Stimulated activated naive CD8-positive, alpha-beta T cell treated with anti-CD3 and anti-CD28 coated beads, Interleukin-15, Interleukin-2, amounts not matched to agents 100 ng/mL and 50 ng/mL, for 24 hours (primary cell): ENCODE data around the gene OTOP2.

Source experiments
- H3K27ac Mint-ChIP-seq: one replicate; pipeline ENCODE4 v1.8.0; 2021; ENCODE audit warnings: mild to moderate bottlenecking, mixed read lengths
- H3K27me3 Mint-ChIP-seq: one replicate; pipeline ENCODE4 v1.8.0; 2021; ENCODE audit warnings: mixed read lengths
- H3K36me3 Mint-ChIP-seq: one replicate; pipeline ENCODE4 v1.8.0; 2021; ENCODE audit warnings: low read depth, mixed read lengths
- H3K4me1 Mint-ChIP-seq: one replicate; pipeline ENCODE4 v1.8.0; 2021; ENCODE audit warnings: low read depth, mixed read lengths
- H3K4me3 Mint-ChIP-seq: one replicate; pipeline ENCODE4 v1.8.0; 2021; ENCODE audit warnings: mild to moderate bottlenecking, mixed read lengths
- H3K9me3 Mint-ChIP-seq: one replicate; pipeline ENCODE4 v1.8.0; 2021; ENCODE audit warnings: mixed read lengths

Gene OTOP2

GRCh38 chr17:74924250-74924948, at the start of gene OTOP2:
Gene OTOP2 (plus strand): TSS chr17:74924273. CDS start chr17:74924633, 360 bp downstream.
- no peak within 1 kb of the TSS for H3K27ac Mint-ChIP-seq
- H3K36me3 Mint-ChIP-seq = no peaks in the 10 kb centered on the region
- H3K4me3 Mint-ChIP-seq = no peak within 1 kb of the TSS
- H3K9me3 Mint-ChIP-seq = no peaks in the 10 kb centered on the region
- H3K4me1 Mint-ChIP-seq = no peaks in the 10 kb centered on the region
- peaks cover 51% of the 10 kb centered on the region for H3K27me3 Mint-ChIP-seq

- no peaks in the 10 kb centered on the region for H3K27me3 Mint-ChIP-seq
- peaks cover 16% of the 10 kb centered on the region for H3K4me1 Mint-ChIP-seq
- no peaks in the 10 kb centered on the region for H3K9me3 Mint-ChIP-seq
- H3K27ac Mint-ChIP-seq = no peak overlapping the region
- no peak overlapping the region for H3K4me3 Mint-ChIP-seq
- no peaks in the 10 kb centered on the region for H3K36me3 Mint-ChIP-seq
Measured at GRCh38 chr17:74874615-74875037, 49.4 kb upstream of the OTOP2 start.

GRCh38 chr17:74875155-74875976, 48.7 kb upstream of the OTOP2 start:
- no peaks in the 10 kb centered on the region for H3K36me3 Mint-ChIP-seq
- H3K4me3 Mint-ChIP-seq = no peak overlapping the region
- peaks cover 16% of the 10 kb centered on the region for H3K4me1 Mint-ChIP-seq
- no peak overlapping the region for H3K27ac Mint-ChIP-seq
- no peaks in the 10 kb centered on the region for H3K9me3 Mint-ChIP-seq
- H3K27me3 Mint-ChIP-seq = no peaks in the 10 kb centered on the region

- Mint-ChIP-seq H3K4me1 (peaks cover 16% of the 10 kb centered on the region), H3K27ac (no peak overlapping the region), H3K27me3 (no peaks in the 10 kb centered on the region), H3K4me3 (no peak overlapping the region), H3K36me3 (no peaks in the 10 kb centered on the region), H3K9me3 (no peaks in the 10 kb centered on the region)
Measured at GRCh38 chr17:74875977-74876593, 48.0 kb upstream of the OTOP2 start.

GRCh38 chr17:74877592-74878548, 46.2 kb upstream of the OTOP2 start:
- Mint-ChIP-seq H3K4me3 (no peak overlapping the region), H3K27me3 (no peaks in the 10 kb centered on the region), H3K9me3 (no peaks in the 10 kb centered on the region), H3K27ac (no peak overlapping the region), H3K4me1 (peaks cover 4% of the 10 kb centered on the region), H3K36me3 (no peaks in the 10 kb centered on the region)

- Mint-ChIP-seq H3K27ac (no peak overlapping the region), H3K36me3 (no peaks in the 10 kb centered on the region), H3K4me1 (peaks cover 4% of the 10 kb centered on the region), H3K27me3 (no peaks in the 10 kb centered on the region), H3K4me3 (no peak overlapping the region), H3K9me3 (no peaks in the 10 kb centered on the region)
Measured at GRCh38 chr17:74878658-74879057, 45.4 kb upstream of the OTOP2 start.

GRCh38 chr17:74879308-74879707, 44.8 kb upstream of the OTOP2 start:
- Mint-ChIP-seq H3K27ac (no peak overlapping the region), H3K36me3 (no peaks in the 10 kb centered on the region), H3K27me3 (peaks cover 3% of the 10 kb centered on the region), H3K4me3 (no peak overlapping the region), H3K9me3 (no peaks in the 10 kb centered on the region), H3K4me1 (no peaks in the 10 kb centered on the region)

GRCh38 chr17:74881073-74881472, 43.0 kb upstream of the OTOP2 start:
- H3K9me3 Mint-ChIP-seq = no peaks in the 10 kb centered on the region
- H3K27ac Mint-ChIP-seq = no peak overlapping the region
- no peaks in the 10 kb centered on the region for H3K4me1 Mint-ChIP-seq
- peaks cover 10% of the 10 kb centered on the region for H3K27me3 Mint-ChIP-seq
- no peak overlapping the region for H3K4me3 Mint-ChIP-seq
- no peaks in the 10 kb centered on the region for H3K36me3 Mint-ChIP-seq

- H3K9me3 Mint-ChIP-seq = no peaks in the 10 kb centered on the region
- H3K27ac Mint-ChIP-seq = no peak overlapping the region
- no peaks in the 10 kb centered on the region for H3K36me3 Mint-ChIP-seq
- H3K4me1 Mint-ChIP-seq = no peaks in the 10 kb centered on the region
- H3K27me3 Mint-ChIP-seq = peaks cover 10% of the 10 kb centered on the region
- no peak overlapping the region for H3K4me3 Mint-ChIP-seq
Measured at GRCh38 chr17:74882517-74883240, 41.4 kb upstream of the OTOP2 start.

GRCh38 chr17:74883241-74883745, 40.8 kb upstream of the OTOP2 start:
- H3K4me1 Mint-ChIP-seq = no peaks in the 10 kb centered on the region
- H3K27me3 Mint-ChIP-seq = peaks cover 10% of the 10 kb centered on the region
- no peaks in the 10 kb centered on the region for H3K9me3 Mint-ChIP-seq
- H3K27ac Mint-ChIP-seq = no peak overlapping the region
- H3K4me3 Mint-ChIP-seq = no peak overlapping the region
- no peaks in the 10 kb centered on the region for H3K36me3 Mint-ChIP-seq

GRCh38 chr17:74888469-74888868, 35.6 kb upstream of the OTOP2 start:
- Mint-ChIP-seq H3K36me3 (no peaks in the 10 kb centered on the region), H3K27me3 (peaks cover 22% of the 10 kb centered on the region), H3K27ac (no peak overlapping the region), H3K9me3 (no peaks in the 10 kb centered on the region), H3K4me1 (no peaks in the 10 kb centered on the region), H3K4me3 (no peak overlapping the region)

GRCh38 chr17:74890554-74890953, 33.5 kb upstream of the OTOP2 start:
- H3K36me3 Mint-ChIP-seq = no peaks in the 10 kb centered on the region
- H3K9me3 Mint-ChIP-seq = no peaks in the 10 kb centered on the region
- peaks cover 3% of the 10 kb centered on the region for H3K4me1 Mint-ChIP-seq
- H3K4me3 Mint-ChIP-seq = no peak overlapping the region
- H3K27me3 Mint-ChIP-seq = peaks cover 33% of the 10 kb centered on the region
- H3K27ac Mint-ChIP-seq = no peak overlapping the region

- H3K4me1 Mint-ChIP-seq = peaks cover 3% of the 10 kb centered on the region
- no peaks in the 10 kb centered on the region for H3K9me3 Mint-ChIP-seq
- peaks cover 42% of the 10 kb centered on the region for H3K27me3 Mint-ChIP-seq
- H3K27ac Mint-ChIP-seq = no peak overlapping the region
- no peak overlapping the region for H3K4me3 Mint-ChIP-seq
- no peaks in the 10 kb centered on the region for H3K36me3 Mint-ChIP-seq
Measured at GRCh38 chr17:74892013-74892841, 31.8 kb upstream of the OTOP2 start.
